Left hindlimb (tissue), 1 donor: ENCODE measurements around the gene CSNK2A1.
"Not testable (repeated sequence)": the region's sequence is repeated elsewhere in the genome, so short reads cannot be mapped to it uniquely, and the experiment has no call there.

Experiments used
- DNase-seq: peaks from one replicate; pipeline ENCODE4 v3.0.0-alpha.2; 2018

Gene CSNK2A1

GRCh38 chr20:480044-480443 lies 63.5 kb downstream of the CSNK2A1 start:
- DNase-seq = no peak

GRCh38 chr20:479487-479886 lies 64.1 kb downstream of the CSNK2A1 start:
- DNase-seq = no peak

GRCh38 chr20:478949-479429 lies 64.6 kb downstream of the CSNK2A1 start:
- no peak for DNase-seq

- no peak for DNase-seq
Measured at GRCh38 chr20:478010-478948, 65.3 kb downstream of the CSNK2A1 start.

GRCh38 chr20:476561-477249 lies 66.9 kb downstream of the CSNK2A1 start:
- DNase-seq = not testable (repeated sequence)

- DNase-seq = peak; percentile 46
Measured at GRCh38 chr20:475463-476357, 67.9 kb downstream of the CSNK2A1 start.

GRCh38 chr20:474581-474980 lies 69.0 kb downstream of the CSNK2A1 start:
- DNase-seq = no peak

GRCh38 chr20:472889-473292 lies 70.7 kb downstream of the CSNK2A1 start:
- DNase-seq = no peak

- no peak for DNase-seq
Measured at GRCh38 chr20:472137-472846, 71.3 kb downstream of the CSNK2A1 start.

GRCh38 chr20:469746-470490 lies 73.7 kb downstream of the CSNK2A1 start:
- DNase-seq = no peak

GRCh38 chr20:467755-468154 lies 75.8 kb downstream of the CSNK2A1 start:
- DNase-seq = no peak

GRCh38 chr20:462199-462991 lies 81.2 kb downstream of the CSNK2A1 start, which contains the start of gene TBC1D20:
TBC1D20 (minus strand) TSS chr20:462533; CDS start chr20:462405, 128 bp downstream.
- peak; percentile 87 for DNase-seq

GRCh38 chr20:461254-462198 lies 82.1 kb downstream of the CSNK2A1 start:
- DNase-seq = peak; percentile 72

GRCh38 chr20:460707-461106 lies 82.9 kb downstream of the CSNK2A1 start:
- no peak for DNase-seq

- DNase-seq = no peak
Measured at GRCh38 chr20:460180-460579, 83.4 kb downstream of the CSNK2A1 start.

GRCh38 chr20:458776-459175 lies 84.8 kb downstream of the CSNK2A1 start:
- DNase-seq = no peak

- no peak for DNase-seq
Measured at GRCh38 chr20:454951-455350, 88.6 kb downstream of the CSNK2A1 start.

GRCh38 chr20:452021-452420 lies 91.6 kb downstream of the CSNK2A1 start:
- DNase-seq = not testable (repeated sequence)
